Keratinocyte (primary cell): ENCODE results near the gene ZNF398. TPM values are rescaled to one million over a fixed set of nuclear protein-coding genes. Genes with fewer than 3 reads are reported as not detected.

ENCODE experiments used
- DNase-seq: peaks from one replicate; pipeline ENCODE4 v3.0.0-alpha.2; 2011; ENCODE audit warnings: low read depth, missing footprints, low spot score
- FAIRE-seq: peaks from 2 replicates; lab custom pipeline; 2011; peaks lifted over from hg19 to GRCh38; lab: Jason Lieb, UNC
- H2AFZ ChIP-seq: 2 replicates; pipeline ENCODE4 v1.6.0; 2012; ENCODE audit warnings: low read length, control low read depth, inconsistent platforms; ENCODE audit not compliant: control insufficient read depth
- H3K27ac ChIP-seq: 2 replicates; pipeline ENCODE4 v1.5.1; 2011; ENCODE audit warnings: low read length; ENCODE audit not compliant: control insufficient read depth, insufficient read depth
- H3K27me3 ChIP-seq: 3 replicates; pipeline ENCODE4 v1.6.0; 2011; ENCODE audit warnings: low read length; ENCODE audit not compliant: control insufficient read depth, insufficient read depth; ENCODE audit errors: extremely low read depth
- H3K36me3 ChIP-seq, 2 experiments: 2 replicates in 1 of 2; 3 replicates in 1 of 2; pipeline ENCODE4 v1.5.1; 2011; ENCODE audit warnings: low read length in 2 of 2, mild to moderate bottlenecking in 1 of 2; ENCODE audit not compliant: control insufficient read depth in 2 of 2, insufficient read depth in 2 of 2; ENCODE audit errors: extremely low read depth in 1 of 2
- H3K4me1 ChIP-seq: 3 replicates; pipeline ENCODE4 v1.5.1; 2011; ENCODE audit warnings: low read length; ENCODE audit not compliant: control insufficient read depth, insufficient read depth; ENCODE audit errors: extremely low read depth
- H3K4me2 ChIP-seq: 3 replicates; pipeline ENCODE4 v1.6.0; 2011; ENCODE audit warnings: low read depth, low read length; ENCODE audit not compliant: control insufficient read depth, insufficient read depth; ENCODE audit errors: extremely low read depth
- H3K4me3 ChIP-seq, 3 experiments: fragments of 200-600 bp in 1 of 3; sonication (generic) in 1 of 3; 2 replicates in 2 of 3; 3 replicates in 1 of 3; pipeline ENCODE4 v1.5.1; 2011 to 2016; ENCODE audit warnings: low read length in 3 of 3, mild to moderate bottlenecking in 3 of 3, control low read depth in 2 of 3, inconsistent platforms in 1 of 3, low read depth in 1 of 3, mixed read lengths in 1 of 3, mixed run types in 1 of 3, moderate library complexity in 1 of 3; ENCODE audit not compliant: control insufficient read depth in 2 of 3, insufficient read depth in 2 of 3; ENCODE audit errors: extremely low read depth in 1 of 3
- H3K79me2 ChIP-seq: 2 replicates; pipeline ENCODE4 v1.6.0; 2012; ENCODE audit warnings: low read length; ENCODE audit not compliant: control insufficient read depth, insufficient read depth
- H3K9ac ChIP-seq: 3 replicates; pipeline ENCODE4 v1.6.0; 2011; ENCODE audit warnings: low read length; ENCODE audit not compliant: control insufficient read depth, insufficient read depth; ENCODE audit errors: extremely low read depth
- H3K9me1 ChIP-seq: 3 replicates; pipeline ENCODE4 v1.6.0; 2011; ENCODE audit warnings: low read length; ENCODE audit not compliant: control insufficient read depth, insufficient read depth; ENCODE audit errors: extremely low read depth
- H3K9me3 ChIP-seq: 2 replicates; pipeline ENCODE4 v1.5.1; 2012; ENCODE audit warnings: low read depth, low read length; ENCODE audit not compliant: control insufficient read depth
- H4K20me1 ChIP-seq: 3 replicates; pipeline ENCODE4 v1.6.0; 2011; ENCODE audit warnings: low read length; ENCODE audit not compliant: control insufficient read depth, insufficient read depth; ENCODE audit errors: extremely low read depth
- CTCF ChIP-seq, 3 experiments: IDR thresholded peaks in 1 of 3; conservative IDR thresholded peaks in 1 of 3; optimal IDR thresholded peaks in 1 of 3; 2 replicates in 2 of 3; 3 replicates in 1 of 3; pipeline versions ENCODE3 to v1.5.1; 2011; ENCODE audit warnings: low read length in 3 of 3, mild to moderate bottlenecking in 3 of 3, moderate library complexity in 2 of 3, control low read depth in 1 of 3, inconsistent platforms in 1 of 3; ENCODE audit not compliant: insufficient read depth in 2 of 3; ENCODE audit errors: extremely low read depth in 1 of 3
- EZH2 ChIP-seq: IDR thresholded peaks from one replicate; pipeline ENCODE4 v1.6.1; 2012; ENCODE audit warnings: inconsistent platforms, mild to moderate bottlenecking, low read length, moderate library complexity
- dilution Hi-C: fragments of 300-500 bp; cut with MboI; formaldehyde crosslinking; loops from one replicate; pipeline ENCODE4 v1.7.0; 2020; ENCODE audit warnings: low sequenced_read_pairs; ENCODE audit not compliant: extremely low pct_ligation_motif_present
- polyA plus RNA-seq, 5 experiments: library from polyadenylated mRNA; depleted of rRNA in 3 of 5; stranded (reverse) in 3 of 5; stranded (forward) in 1 of 5; unstranded in 1 of 5; fragments of >200 nt; gene quantifications; 1 replicate in 1 of 5; 2 replicates in 3 of 5; 3 replicates in 1 of 5; pipeline versions ENCODE4 v1.2.1 to v1.2.3, GENCODE V29; 2011 to 2012; ENCODE audit warnings: missing spikeins in 2 of 5, low read depth in 1 of 5, low replicate concordance in 1 of 5

Gene ZNF398
- polyA plus RNA-seq, 1 donor (not counting 4 experiments of a cell fraction or from before 2014, with no cell fraction given): 7.4 TPM

GRCh38 chr7:149126662-149127266 lies 20.5 kb upstream of the ZNF398 start:
- Histone ChIP-seq H3K79me2 (peaks cover 29% of the 10 kb centered on the region), H3K9ac (peak overlapping the region; percentile 97), H3K4me3 (peak overlapping the region; percentile 93 to 99 (median 99)), H3K27ac (peak overlapping the region; percentile 97), H3K4me2 (peak overlapping the region; percentile 84), H3K27me3 (no peaks in the 10 kb centered on the region), H4K20me1 (no peaks in the 10 kb centered on the region), H2AFZ (peak overlapping the region; percentile 95), H3K9me1 (no peaks in the 10 kb centered on the region), H3K36me3 (peaks cover 7 to 8% of the 10 kb centered on the region in 2 experiments), H3K4me1 (peaks cover 14% of the 10 kb centered on the region), H3K9me3 (peaks cover 5% of the 10 kb centered on the region)
- FAIRE-seq (no peak), DNase-seq (no peak)
- TF ChIP-seq CTCF (optimal IDR thresholded peaks at IDR 0.05 in 1 of 3, IDR thresholded peaks at IDR 0.05 in 1 of 3, conservative IDR thresholded peaks at IDR 0.05 in 1 of 3; ENCODE audit: extremely low read depth in 1 of 3, insufficient read depth in 2 of 3, low read length in 3 of 3) (no peak), EZH2 (no peak)
- dilution Hi-C loops: no loop called here

GRCh38 chr7:149130572-149131198 lies 16.6 kb upstream of the ZNF398 start:
- H3K79me2 ChIP-seq: peaks cover 15% of the 10 kb centered on the region
- peaks cover 8% of the 10 kb centered on the region in 2 experiments for H3K36me3 ChIP-seq
- H3K27me3 ChIP-seq: no peaks in the 10 kb centered on the region
- dilution Hi-C loops: no loop called here
- DNase-seq (no peak), FAIRE-seq (no peak)
- no peak overlapping the region for H3K4me3 ChIP-seq
- H3K9me3 ChIP-seq: peaks cover 5% of the 10 kb centered on the region
- H3K4me2 ChIP-seq: no peak overlapping the region
- no peaks in the 10 kb centered on the region for H3K9me1 ChIP-seq
- H4K20me1 ChIP-seq: no peaks in the 10 kb centered on the region
- H3K9ac ChIP-seq: no peak overlapping the region
- H3K4me1 ChIP-seq: peaks cover 8% of the 10 kb centered on the region
- H3K27ac ChIP-seq: no peak overlapping the region
- TF ChIP-seq EZH2 (no peak), CTCF (optimal IDR thresholded peaks at IDR 0.05 in 1 of 3, IDR thresholded peaks at IDR 0.05 in 1 of 3, conservative IDR thresholded peaks at IDR 0.05 in 1 of 3; ENCODE audit: extremely low read depth in 1 of 3, insufficient read depth in 2 of 3, low read length in 3 of 3) (no peak)
- H2AFZ ChIP-seq: no peak overlapping the region
